Prostate gland (tissue), 2 donors: ENCODE data around the gene ARFGEF2.

ENCODE experiments used
- CTCF ChIP-seq, 4 experiments: fragments of 200-600 bp in 2 of 4; fragments of 450-650 bp in 2 of 4; sonication (generic) in 2 of 4; IDR thresholded peaks; 1 replicate in 3 of 4; 2 replicates in 1 of 4; pipeline ENCODE4 v1.5.1; 2016 to 2019; ENCODE audit warnings: antibody characterized with exemption in 4 of 4, mild to moderate bottlenecking in 2 of 4, moderate library complexity in 2 of 4
- POLR2AphosphoS5 ChIP-seq: sonication (generic); formaldehyde crosslinking; IDR thresholded peaks from one replicate; pipeline ENCODE4 v1.6.1; 2017; ENCODE audit warnings: antibody characterized with exemption

- TF ChIP-seq CTCF (IDR thresholded peaks at IDR 0.05) (no peak), POLR2AphosphoS5 (no peak)
These were observed 118.3 kb downstream of the ARFGEF2 start for GRCh38 chr20:49039854-49040253.
